Measurements from ENCODE around the gene LRIT1.

LRIT1 gene

GRCh38 chr10:84257343-84258020 lies 16.1 kb upstream of the LRIT1 start:
- Histone ChIP-seq H3K4me3 (ENCODE audit: low read depth, low read length, poor library complexity, severe bottlenecking) (no peak overlapping the region), H3K36me3 (ENCODE audit: insufficient read depth, low read length) (no peaks in the 10 kb centered on the region), H3K27me3 (ENCODE audit: insufficient read depth, low read length) (no peaks in the 10 kb centered on the region), H3F3A (ENCODE audit: insufficient read depth, low read length) (no peaks in the 10 kb centered on the region), H3K4me1 (ENCODE audit: insufficient read depth, low read length, severe bottlenecking) (no peaks in the 10 kb centered on the region), H2AFZ (ENCODE audit: low read length) (no peak overlapping the region), H3K27ac (ENCODE audit: low read depth, low read length, poor library complexity, severe bottlenecking) (no peak overlapping the region), H4K20me1 (ENCODE audit: insufficient read depth, low read length) (no peaks in the 10 kb centered on the region), H3K79me2 (ENCODE audit: insufficient read depth, low read length) (no peaks in the 10 kb centered on the region), H3K4me2 (ENCODE audit: low read length) (no peak overlapping the region), H3K9ac (ENCODE audit: low read length) (no peak overlapping the region), H3K9me3 (ENCODE audit: low read length) (no peaks in the 10 kb centered on the region), H3K9me2 (ENCODE audit: low read depth, low read length) (no peaks in the 10 kb centered on the region)
- TF ChIP-seq EZH2 (IDR thresholded peaks at IDR 0.05; ENCODE audit: borderline replicate concordance, low read length): no peak
- TF ChIP-seq, protein P1, sequence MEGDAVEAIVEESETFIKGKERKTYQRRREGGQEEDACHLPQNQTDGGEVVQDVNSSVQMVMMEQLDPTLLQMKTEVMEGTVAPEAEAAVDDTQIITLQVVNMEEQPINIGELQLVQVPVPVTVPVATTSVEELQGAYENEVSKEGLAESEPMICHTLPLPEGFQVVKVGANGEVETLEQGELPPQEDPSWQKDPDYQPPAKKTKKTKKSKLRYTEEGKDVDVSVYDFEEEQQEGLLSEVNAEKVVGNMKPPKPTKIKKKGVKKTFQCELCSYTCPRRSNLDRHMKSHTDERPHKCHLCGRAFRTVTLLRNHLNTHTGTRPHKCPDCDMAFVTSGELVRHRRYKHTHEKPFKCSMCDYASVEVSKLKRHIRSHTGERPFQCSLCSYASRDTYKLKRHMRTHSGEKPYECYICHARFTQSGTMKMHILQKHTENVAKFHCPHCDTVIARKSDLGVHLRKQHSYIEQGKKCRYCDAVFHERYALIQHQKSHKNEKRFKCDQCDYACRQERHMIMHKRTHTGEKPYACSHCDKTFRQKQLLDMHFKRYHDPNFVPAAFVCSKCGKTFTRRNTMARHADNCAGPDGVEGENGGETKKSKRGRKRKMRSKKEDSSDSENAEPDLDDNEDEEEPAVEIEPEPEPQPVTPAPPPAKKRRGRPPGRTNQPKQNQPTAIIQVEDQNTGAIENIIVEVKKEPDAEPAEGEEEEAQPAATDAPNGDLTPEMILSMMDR (IDR thresholded peaks at IDR 0.05; ENCODE audit: low read length): no peak

DNA sequence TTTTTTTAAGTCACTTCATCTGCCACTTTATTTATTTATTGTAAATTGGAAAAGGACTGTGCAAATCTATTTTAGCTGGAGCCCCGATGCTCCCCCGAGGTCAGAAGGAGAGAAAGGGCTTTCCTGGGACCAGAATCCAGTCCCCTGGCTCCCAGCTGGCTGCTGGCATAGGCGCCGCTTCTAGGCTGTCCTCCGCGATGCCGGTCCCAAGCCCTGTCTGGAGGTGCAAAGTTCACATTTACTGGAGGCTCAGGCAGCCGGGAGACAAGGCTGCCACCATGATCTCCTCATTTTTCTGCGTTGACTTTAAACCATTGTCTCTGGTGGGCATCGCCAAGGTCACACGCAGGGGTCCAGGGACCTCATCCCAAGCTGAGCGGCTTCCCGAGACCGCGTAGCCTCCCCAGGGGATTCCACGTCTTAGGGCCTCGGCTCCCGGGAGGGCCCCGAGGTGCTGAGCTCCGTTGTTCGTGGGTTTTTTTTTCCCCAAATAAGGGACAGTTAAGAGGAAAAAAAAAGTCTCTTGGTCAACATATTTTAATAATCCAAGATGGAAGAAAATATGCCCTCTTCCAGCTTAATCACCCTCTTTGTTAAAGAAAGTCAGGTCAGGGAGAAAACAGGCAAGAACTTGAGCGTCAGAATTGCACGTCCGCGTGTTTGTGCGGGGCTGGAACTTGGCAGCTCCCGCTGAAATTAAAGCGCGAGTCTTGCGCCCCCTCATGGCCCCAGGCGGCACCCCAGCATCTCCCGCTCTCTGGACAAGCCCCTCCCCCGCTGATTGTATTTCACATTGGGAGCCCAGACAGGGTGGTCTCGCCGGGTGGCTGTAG lies 15.4 kb upstream of the LRIT1 start:
- Histone ChIP-seq H3K27me3 (ENCODE audit: insufficient read depth, low read length) (no peaks in the 10 kb centered on the region), H3K9me3 (ENCODE audit: low read length) (no peaks in the 10 kb centered on the region), H3K4me3 (ENCODE audit: low read depth, low read length, poor library complexity, severe bottlenecking) (no peak overlapping the region), H3K4me2 (ENCODE audit: low read length) (no peak overlapping the region), H4K20me1 (ENCODE audit: insufficient read depth, low read length) (no peaks in the 10 kb centered on the region), H2AFZ (ENCODE audit: low read length) (no peak overlapping the region), H3K36me3 (ENCODE audit: insufficient read depth, low read length) (no peaks in the 10 kb centered on the region), H3K9me2 (ENCODE audit: low read depth, low read length) (no peaks in the 10 kb centered on the region), H3K27ac (ENCODE audit: low read depth, low read length, poor library complexity, severe bottlenecking) (no peak overlapping the region), H3K79me2 (ENCODE audit: insufficient read depth, low read length) (no peaks in the 10 kb centered on the region), H3F3A (ENCODE audit: insufficient read depth, low read length) (no peaks in the 10 kb centered on the region), H3K9ac (ENCODE audit: low read length) (no peak overlapping the region), H3K4me1 (ENCODE audit: insufficient read depth, low read length, severe bottlenecking) (no peaks in the 10 kb centered on the region)
- TF ChIP-seq EZH2 (IDR thresholded peaks at IDR 0.05; ENCODE audit: borderline replicate concordance, low read length): no peak
- TF ChIP-seq, protein P1 (IDR thresholded peaks at IDR 0.05; ENCODE audit: low read length): peak; percentile 56

- Histone ChIP-seq H3K4me3 (ENCODE audit: low read depth, low read length, poor library complexity, severe bottlenecking) (no peak overlapping the region), H3F3A (ENCODE audit: insufficient read depth, low read length) (no peaks in the 10 kb centered on the region), H3K9me2 (ENCODE audit: low read depth, low read length) (no peaks in the 10 kb centered on the region), H4K20me1 (ENCODE audit: insufficient read depth, low read length) (no peaks in the 10 kb centered on the region), H2AFZ (ENCODE audit: low read length) (no peak overlapping the region), H3K4me1 (ENCODE audit: insufficient read depth, low read length, severe bottlenecking) (no peaks in the 10 kb centered on the region), H3K9me3 (ENCODE audit: low read length) (no peaks in the 10 kb centered on the region), H3K9ac (ENCODE audit: low read length) (no peak overlapping the region), H3K27me3 (ENCODE audit: insufficient read depth, low read length) (no peaks in the 10 kb centered on the region), H3K79me2 (ENCODE audit: insufficient read depth, low read length) (no peaks in the 10 kb centered on the region), H3K36me3 (ENCODE audit: insufficient read depth, low read length) (no peaks in the 10 kb centered on the region), H3K27ac (ENCODE audit: low read depth, low read length, poor library complexity, severe bottlenecking) (no peak overlapping the region), H3K4me2 (ENCODE audit: low read length) (no peak overlapping the region)
- no peak for TF ChIP-seq EZH2 (IDR thresholded peaks at IDR 0.05; ENCODE audit: borderline replicate concordance, low read length)
- TF ChIP-seq, protein P1 (IDR thresholded peaks at IDR 0.05; ENCODE audit: low read length): no peak
These were observed 13.5 kb upstream of the LRIT1 start for GRCh38 chr10:84254552-84255478.
